ENCODE results near the gene GOSR2. TPM values are rescaled to one million over a fixed set of nuclear protein-coding genes. Genes with fewer than 3 reads are reported as not detected.
A peak's percentile ranks its signal among the peaks of the same experiment; 100 is the strongest.
"Not testable (repeated sequence)": the region's sequence is repeated elsewhere in the genome, so short reads cannot be mapped to it uniquely, and the experiment has no call there.

The GOSR2 gene
- total RNA-seq, 2 experiments from 2014 or later = 67.2 to 68.5 TPM

GRCh38 chr17:46948544-46948943 is 25.6 kb downstream of the GOSR2 start:
- no peaks in the 10 kb centered on the region for H3K36me3 Mint-ChIP-seq
- no peak overlapping the region for H3K27ac Mint-ChIP-seq
- no peaks in the 10 kb centered on the region for H3K27me3 Mint-ChIP-seq
- DNase-seq (no peak), ATAC-seq (ENCODE audit: low read depth) (no peak)
- peaks cover 12% of the 10 kb centered on the region for H3K4me1 Mint-ChIP-seq
- POLR2A ChIA-PET = no interaction called here
- no peak overlapping the region for H3K4me3 Mint-ChIP-seq
- no peaks in the 10 kb centered on the region for H3K9me3 Mint-ChIP-seq

GRCh38 chr17:46949291-46950174 is 26.6 kb downstream of the GOSR2 start:
- POLR2A ChIA-PET = no interaction called here
- peaks cover 5% of the 10 kb centered on the region for H3K4me1 Mint-ChIP-seq
- DNase-seq = no peak
- no peaks in the 10 kb centered on the region for H3K36me3 Mint-ChIP-seq
- no peak for ATAC-seq (ENCODE audit: low read depth)
- H3K27me3 Mint-ChIP-seq = no peaks in the 10 kb centered on the region
- H3K9me3 Mint-ChIP-seq = no peaks in the 10 kb centered on the region
- no peak overlapping the region for H3K4me3 Mint-ChIP-seq
- no peak overlapping the region for H3K27ac Mint-ChIP-seq

GRCh38 chr17:46950342-46950996 is 27.5 kb downstream of the GOSR2 start:
- POLR2A ChIA-PET = no interaction called here
- DNase-seq (no peak), ATAC-seq (ENCODE audit: low read depth) (no peak)
- Mint-ChIP-seq H3K4me3 (no peak overlapping the region), H3K27me3 (no peaks in the 10 kb centered on the region), H3K4me1 (peaks cover 2% of the 10 kb centered on the region), H3K9me3 (no peaks in the 10 kb centered on the region), H3K36me3 (no peaks in the 10 kb centered on the region), H3K27ac (no peak overlapping the region)

- H3K4me3 Mint-ChIP-seq = no peak overlapping the region
- no peak overlapping the region for H3K27ac Mint-ChIP-seq
Measured at GRCh38 chr17:46950997-46951621, 28.1 kb downstream of the GOSR2 start.

GRCh38 chr17:46951706-46952105 is 28.7 kb downstream of the GOSR2 start:
- H3K27me3 Mint-ChIP-seq = no peaks in the 10 kb centered on the region
- POLR2A ChIA-PET = no interaction called here
- H3K27ac Mint-ChIP-seq = no peak overlapping the region
- no peak overlapping the region for H3K4me3 Mint-ChIP-seq
- DNase-seq (no peak), ATAC-seq (ENCODE audit: low read depth) (no peak)
- no peaks in the 10 kb centered on the region for H3K9me3 Mint-ChIP-seq
- no peaks in the 10 kb centered on the region for H3K36me3 Mint-ChIP-seq
- H3K4me1 Mint-ChIP-seq = peaks cover 2% of the 10 kb centered on the region

More at GRCh38 chr17:46950997-46951621, 28.1 kb downstream of the GOSR2 start:
- H3K36me3 Mint-ChIP-seq = no peaks in the 10 kb centered on the region
- no peaks in the 10 kb centered on the region for H3K9me3 Mint-ChIP-seq
- POLR2A ChIA-PET = no interaction called here
- ATAC-seq (ENCODE audit: low read depth) (no peak), DNase-seq (no peak)
- peaks cover 2% of the 10 kb centered on the region for H3K4me1 Mint-ChIP-seq
- no peaks in the 10 kb centered on the region for H3K27me3 Mint-ChIP-seq

GRCh38 chr17:46952115-46952514 is 29.2 kb downstream of the GOSR2 start:
- Mint-ChIP-seq H3K4me3 (no peak overlapping the region), H3K9me3 (no peaks in the 10 kb centered on the region), H3K27ac (no peak overlapping the region), H3K4me1 (peaks cover 2% of the 10 kb centered on the region), H3K27me3 (no peaks in the 10 kb centered on the region), H3K36me3 (no peaks in the 10 kb centered on the region)
- POLR2A ChIA-PET = no interaction called here
- DNase-seq (no peak), ATAC-seq (ENCODE audit: low read depth) (no peak)

GRCh38 chr17:46953191-46953590 is 30.2 kb downstream of the GOSR2 start:
- H3K9me3 Mint-ChIP-seq; H3K36me3 Mint-ChIP-seq; DNase-seq; H3K27ac Mint-ChIP-seq; ATAC-seq (ENCODE audit: low read depth); H3K27me3 Mint-ChIP-seq; H3K4me1 Mint-ChIP-seq; POLR2A ChIA-PET; H3K4me3 Mint-ChIP-seq: not testable (repeated sequence)

GRCh38 chr17:46958041-46958591 is 35.2 kb downstream of the GOSR2 start:
- Mint-ChIP-seq H3K4me3 (no peak overlapping the region), H3K36me3 (peaks cover 2% of the 10 kb centered on the region), H3K27ac (no peak overlapping the region), H3K4me1 (peaks cover 4% of the 10 kb centered on the region), H3K9me3 (no peaks in the 10 kb centered on the region), H3K27me3 (no peaks in the 10 kb centered on the region)
- ATAC-seq (ENCODE audit: low read depth) = no peak
- POLR2A ChIA-PET = no interaction called here
- no peak for DNase-seq

- DNase-seq (no peak), ATAC-seq (ENCODE audit: low read depth) (no peak)
- Mint-ChIP-seq H3K9me3 (no peaks in the 10 kb centered on the region), H3K36me3 (peaks cover 2% of the 10 kb centered on the region), H3K4me1 (peaks cover 4% of the 10 kb centered on the region), H3K27me3 (peaks cover 3% of the 10 kb centered on the region), H3K27ac (no peak overlapping the region), H3K4me3 (no peak overlapping the region)
- POLR2A ChIA-PET = no interaction called here
Measured at GRCh38 chr17:46960152-46960551, 37.2 kb downstream of the GOSR2 start.

- DNase-seq = no peak
- POLR2A ChIA-PET = no interaction called here
- H3K27ac Mint-ChIP-seq = no peak overlapping the region
- peaks cover 4% of the 10 kb centered on the region for H3K4me1 Mint-ChIP-seq
- no peak for ATAC-seq (ENCODE audit: low read depth)
- no peaks in the 10 kb centered on the region for H3K9me3 Mint-ChIP-seq
- H3K36me3 Mint-ChIP-seq = peaks cover 2% of the 10 kb centered on the region
- H3K27me3 Mint-ChIP-seq = peaks cover 3% of the 10 kb centered on the region
- H3K4me3 Mint-ChIP-seq = no peak overlapping the region
Measured at GRCh38 chr17:46962374-46962790, 39.4 kb downstream of the GOSR2 start.

GRCh38 chr17:46963571-46963970 is 40.6 kb downstream of the GOSR2 start:
- Mint-ChIP-seq H3K4me3 (no peak overlapping the region), H3K27me3 (peaks cover 3% of the 10 kb centered on the region), H3K27ac (no peak overlapping the region), H3K9me3 (no peaks in the 10 kb centered on the region), H3K36me3 (peaks cover 2% of the 10 kb centered on the region), H3K4me1 (peaks cover 4% of the 10 kb centered on the region)
- POLR2A ChIA-PET = no interaction called here
- no peak for DNase-seq
- ATAC-seq (ENCODE audit: low read depth) = no peak

GRCh38 chr17:46964315-46965265 is 41.6 kb downstream of the GOSR2 start:
- H3K4me1 Mint-ChIP-seq = peaks cover 4% of the 10 kb centered on the region
- DNase-seq = peak; percentile 47
- POLR2A ChIA-PET = no interaction called here

More at GRCh38 chr17:46964315-46965265, 41.6 kb downstream of the GOSR2 start:
- H3K27me3 Mint-ChIP-seq = peaks cover 3% of the 10 kb centered on the region
- no peak overlapping the region for H3K27ac Mint-ChIP-seq
- H3K36me3 Mint-ChIP-seq = peaks cover 2% of the 10 kb centered on the region
- no peak for ATAC-seq (ENCODE audit: low read depth)
- no peak overlapping the region for H3K4me3 Mint-ChIP-seq
- H3K9me3 Mint-ChIP-seq = no peaks in the 10 kb centered on the region
